ENCODE data around the gene MICAL2.

The MICAL2 gene

GRCh38 chr11:12157241-12157661, 46.9 kb downstream of the MICAL2 start:
- peak; percentile 84 for DNase-seq (ENCODE audit: low read depth)
- no peak for TF ChIP-seq CTCF (conservative IDR thresholded peaks at IDR 0.05; ENCODE audit: low read depth, low read length)
- no peak overlapping the region for H3K4me3 ChIP-seq (ENCODE audit: low read depth, low read length)

DNA sequence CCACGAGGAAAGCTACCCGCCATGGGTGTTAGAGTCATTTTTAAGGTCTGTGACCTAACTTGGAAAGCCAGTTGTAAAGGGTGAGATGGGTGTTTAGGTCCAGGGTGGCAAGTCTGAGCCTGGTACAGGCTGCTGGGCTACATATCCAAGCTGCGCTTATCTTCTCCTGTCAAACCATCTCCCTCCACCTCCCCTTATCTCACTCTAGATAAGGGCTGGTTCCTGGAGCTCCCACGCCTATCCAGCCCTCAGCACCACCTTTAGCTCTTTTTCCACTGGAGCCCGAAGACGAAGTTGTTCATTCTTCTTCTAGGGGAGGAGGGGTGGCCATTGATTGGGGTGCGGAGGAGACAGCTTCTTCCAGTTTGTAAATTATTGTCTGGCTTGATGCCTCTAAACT, 48.5 kb downstream of the MICAL2 start:
- TF ChIP-seq CTCF (conservative IDR thresholded peaks at IDR 0.05; ENCODE audit: low read depth, low read length) = no peak
- no peak for DNase-seq (ENCODE audit: low read depth)
- H3K4me3 ChIP-seq (ENCODE audit: low read depth, low read length) = no peak overlapping the region

- no peak overlapping the region for H3K4me3 ChIP-seq (ENCODE audit: low read depth, low read length)
- DNase-seq (ENCODE audit: low read depth) = peak; percentile 93
- TF ChIP-seq CTCF (conservative IDR thresholded peaks at IDR 0.05; ENCODE audit: low read depth, low read length) = peak; percentile 30
Measured at GRCh38 chr11:12159351-12160099, 49.1 kb downstream of the MICAL2 start.

- no peak overlapping the region for H3K4me3 ChIP-seq (ENCODE audit: low read depth, low read length)
- DNase-seq (ENCODE audit: low read depth) = no peak
- TF ChIP-seq CTCF (conservative IDR thresholded peaks at IDR 0.05; ENCODE audit: low read depth, low read length) = no peak
Measured at GRCh38 chr11:12160231-12160630, 49.8 kb downstream of the MICAL2 start.

- no peak for DNase-seq (ENCODE audit: low read depth)
- TF ChIP-seq CTCF (conservative IDR thresholded peaks at IDR 0.05; ENCODE audit: low read depth, low read length) = no peak
- H3K4me3 ChIP-seq (ENCODE audit: low read depth, low read length) = no peak overlapping the region
Measured at GRCh38 chr11:12160680-12161079, 50.3 kb downstream of the MICAL2 start.

DNA sequence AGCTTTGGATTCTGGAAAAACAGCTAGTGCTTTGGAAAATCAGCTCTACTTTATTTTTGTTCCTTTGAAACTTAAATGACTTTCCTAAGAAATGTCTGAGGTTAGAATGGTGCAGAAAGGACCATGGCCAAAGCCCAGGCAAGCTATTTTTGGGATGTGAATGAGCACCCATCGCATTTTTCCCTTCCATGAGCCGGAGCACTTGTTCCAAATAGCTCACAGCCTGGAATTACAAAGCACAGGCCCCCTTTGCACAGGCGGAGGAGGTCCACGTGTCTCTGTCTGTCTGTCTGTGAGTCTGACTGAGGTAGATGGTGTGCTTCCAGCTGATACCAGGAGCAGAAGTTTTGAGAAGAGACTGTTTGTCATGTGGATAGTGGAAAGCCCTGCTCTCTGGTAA, 50.7 kb downstream of the MICAL2 start:
- no peak for TF ChIP-seq CTCF (conservative IDR thresholded peaks at IDR 0.05; ENCODE audit: low read depth, low read length)
- DNase-seq (ENCODE audit: low read depth) = no peak
- no peak overlapping the region for H3K4me3 ChIP-seq (ENCODE audit: low read depth, low read length)

Measured in choroid plexus epithelial cell (primary cell).